Mesendoderm (in vitro differentiated cells): ENCODE measurements around the gene NCAPG2. TPM values are rescaled to one million over a fixed set of nuclear protein-coding genes. Genes with fewer than 3 reads are reported as not detected.

Source experiments
- DNase-seq: peaks from one replicate; pipeline ENCODE4 v3.0.0; 2013
- H2AK5ac ChIP-seq: 2 replicates; pipeline ENCODE4 v1.6.1; 2013; ENCODE audit warnings: low read length, inconsistent platforms
- H2BK120ac ChIP-seq: 2 replicates; pipeline ENCODE4 v1.6.1; 2013; ENCODE audit warnings: low read depth, mild to moderate bottlenecking, low read length, moderate library complexity, mixed read lengths
- H2BK15ac ChIP-seq: replicated peaks from 2 replicates; pipeline ENCODE4 v1.6.1; 2013; ENCODE audit warnings: low read depth, mild to moderate bottlenecking, moderate library complexity
- H2BK5ac ChIP-seq: 2 replicates; pipeline ENCODE4 v1.6.1; 2013; ENCODE audit warnings: low read length, inconsistent platforms
- H3K18ac ChIP-seq: 2 replicates; pipeline ENCODE4 v1.6.1; 2013; ENCODE audit warnings: mild to moderate bottlenecking, low read length, mixed read lengths
- H3K23ac ChIP-seq: one replicate; pipeline ENCODE4 v1.6.1; 2013; ENCODE audit warnings: low read length
- H3K27ac ChIP-seq: 2 replicates; pipeline ENCODE4 v1.5.1; 2013; ENCODE audit warnings: low read depth, mild to moderate bottlenecking, inconsistent platforms, low read length, moderate library complexity
- H3K27me3 ChIP-seq: 2 replicates; pipeline ENCODE4 v1.6.1; 2013; ENCODE audit warnings: low read length, control low read depth, mild to moderate bottlenecking, inconsistent platforms; ENCODE audit not compliant: insufficient read depth, poor library complexity
- H3K36me3 ChIP-seq: 2 replicates; pipeline ENCODE4 v1.6.1; 2013; ENCODE audit warnings: low read length, inconsistent platforms; ENCODE audit not compliant: control insufficient read depth, insufficient read depth
- H3K4ac ChIP-seq: one replicate; pipeline ENCODE4 v1.6.1; 2013; ENCODE audit warnings: low read depth, mild to moderate bottlenecking, low read length, moderate library complexity
- H3K4me1 ChIP-seq: 2 replicates; pipeline ENCODE4 v1.6.1; 2013; ENCODE audit warnings: low read depth, low read length, inconsistent platforms; ENCODE audit not compliant: control insufficient read depth
- H3K4me2 ChIP-seq: 2 replicates; pipeline ENCODE4 v1.6.1; 2013; ENCODE audit warnings: low read length
- H3K4me3 ChIP-seq: 2 replicates; pipeline ENCODE4 v1.5.1; 2013; ENCODE audit warnings: mild to moderate bottlenecking, low read length
- H3K56ac ChIP-seq: one replicate; pipeline ENCODE4 v1.6.1; 2013; ENCODE audit warnings: low read length
- H3K79me1 ChIP-seq: 2 replicates; pipeline ENCODE4 v1.6.1; 2013; ENCODE audit warnings: low read length, inconsistent platforms
- H3K79me2 ChIP-seq: 2 replicates; pipeline ENCODE4 v1.6.1; 2013; ENCODE audit warnings: mild to moderate bottlenecking, low read length; ENCODE audit not compliant: control insufficient read depth, insufficient read depth
- H3K9ac ChIP-seq: 2 replicates; pipeline ENCODE4 v1.6.1; 2013; ENCODE audit warnings: low read length, inconsistent platforms
- H4K5ac ChIP-seq: one replicate; pipeline ENCODE4 v1.6.1; 2013; ENCODE audit warnings: low read length
- H4K8ac ChIP-seq: one replicate; pipeline ENCODE4 v1.6.1; 2013; ENCODE audit warnings: low read depth, mild to moderate bottlenecking, control low read depth, low read length, moderate library complexity
- WGBS: extraction: QIAGEN DNeasy Blood & Tissue Kit; methylation state at CpG from one replicate; pipeline ENCODE4 v1.1.7; 2013; ENCODE audit warnings: low lambda C conversion rate, missing lambda C conversion rate; ENCODE audit not compliant: insufficient coverage; ENCODE audit errors: extremely low coverage; 5-methylcytosine and 5-hydroxymethylcytosine counted together
- small RNA-seq: library from polyadenylated mRNA; stranded (forward); fragments of <200 nt; extraction: miRNeasy Mini kit (QIAGEN cat#:217004); gene quantifications from one replicate; pipeline ENCODE3, GENCODE V24; 2013; ENCODE audit not compliant: insufficient read depth

NCAPG2 gene

DNA sequence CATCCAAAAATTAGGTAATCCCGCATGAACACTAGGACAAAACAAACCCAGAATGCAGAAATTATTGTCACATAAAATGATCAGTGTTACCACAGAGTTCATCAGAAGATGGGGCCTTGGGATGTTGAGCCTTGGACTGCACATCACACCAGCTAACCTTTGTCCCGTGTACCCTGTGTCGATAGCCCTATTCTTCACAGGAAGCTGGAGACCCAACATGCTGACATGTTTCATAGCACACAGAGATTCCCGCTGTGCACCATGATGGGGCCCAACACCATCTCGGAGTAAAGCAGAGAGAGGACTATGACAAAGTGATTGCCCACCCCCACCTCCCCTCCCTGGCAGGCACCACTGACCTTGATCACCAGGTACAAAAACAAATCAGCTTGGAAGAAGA is 121.5 kb downstream of the NCAPG2 start:
- Histone ChIP-seq H4K5ac (no peak overlapping the region), H3K23ac (no peak overlapping the region), H2BK120ac (no peak overlapping the region), H3K79me2 (no peaks in the 10 kb centered on the region), H3K36me3 (no peaks in the 10 kb centered on the region), H2BK5ac (no peak overlapping the region), H3K4me1 (no peaks in the 10 kb centered on the region), H3K18ac (no peak overlapping the region), H3K4me3 (no peak overlapping the region), H3K4ac (no peak overlapping the region), H2BK15ac (no peak overlapping the region), H3K27me3 (peaks cover 14% of the 10 kb centered on the region), H3K56ac (no peak overlapping the region), H2AK5ac (no peak overlapping the region), H3K9ac (no peak overlapping the region), H4K8ac (no peak overlapping the region), H3K79me1 (no peaks in the 10 kb centered on the region), H3K4me2 (no peak overlapping the region), H3K27ac (no peak overlapping the region)
- DNase-seq = no peak
- no CpG with 5 or more reads among the region's 5 CpGs for WGBS

DNA sequence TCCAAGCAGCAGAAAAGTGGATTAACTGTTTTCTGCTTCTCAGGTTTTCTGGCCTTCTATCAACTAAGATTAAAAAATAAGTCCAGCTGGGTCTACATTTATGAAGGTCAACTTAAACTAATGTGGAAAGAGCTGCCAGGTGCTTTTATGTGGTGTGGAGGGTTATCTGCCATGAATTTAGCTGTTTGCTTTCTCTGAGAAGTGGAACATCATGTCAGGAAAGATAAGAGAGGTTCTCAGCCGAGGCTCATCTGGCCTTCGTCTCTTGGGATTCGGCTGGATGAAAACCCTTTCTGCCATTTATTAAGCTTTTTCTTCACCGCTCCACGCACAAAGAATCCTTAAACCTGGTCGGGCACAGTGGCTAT is 122.5 kb downstream of the NCAPG2 start:
- Histone ChIP-seq H3K9ac (no peak overlapping the region), H3K4me1 (no peaks in the 10 kb centered on the region), H2BK5ac (no peak overlapping the region), H2BK15ac (no peak overlapping the region), H3K27ac (no peak overlapping the region), H2BK120ac (no peak overlapping the region), H3K23ac (no peak overlapping the region), H3K27me3 (peaks cover 13% of the 10 kb centered on the region), H4K8ac (no peak overlapping the region), H2AK5ac (no peak overlapping the region), H4K5ac (no peak overlapping the region), H3K79me2 (no peaks in the 10 kb centered on the region), H3K36me3 (no peaks in the 10 kb centered on the region), H3K4me3 (no peak overlapping the region), H3K4ac (no peak overlapping the region), H3K4me2 (no peak overlapping the region), H3K18ac (no peak overlapping the region), H3K56ac (no peak overlapping the region), H3K79me1 (no peaks in the 10 kb centered on the region)
- no peak for DNase-seq
- WGBS = no CpG with 5 or more reads among the region's 6 CpGs

DNA sequence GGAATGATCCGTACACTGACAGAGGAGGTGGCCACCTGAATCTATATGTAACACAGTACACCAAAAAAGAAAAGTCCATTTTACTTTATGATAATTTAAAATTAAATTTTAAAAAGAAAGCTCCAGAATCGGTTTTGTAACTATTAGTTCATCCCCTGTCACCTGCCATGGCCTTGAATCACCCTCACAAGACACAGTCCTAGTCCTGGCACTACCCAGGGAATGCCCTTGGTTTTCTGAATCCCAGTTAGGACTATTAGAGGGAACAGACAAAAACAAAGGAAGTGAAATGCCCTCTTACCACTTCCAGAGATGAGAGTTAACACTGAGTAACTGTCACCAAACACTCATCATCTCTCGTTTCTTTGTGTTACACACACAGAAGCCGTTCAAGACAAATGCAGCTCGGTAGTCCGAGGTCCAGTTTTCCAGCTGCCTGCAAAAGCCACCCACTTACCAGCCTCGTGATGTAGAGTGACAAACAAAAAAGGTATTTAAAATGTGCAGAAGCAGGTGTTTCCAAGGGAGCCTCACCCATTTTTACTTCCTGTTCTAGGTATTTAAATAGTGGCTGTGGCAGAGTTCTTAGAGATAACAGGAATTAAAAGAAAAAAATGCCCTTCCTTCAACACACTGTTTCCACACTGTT is 123.0 kb downstream of the NCAPG2 start:
- Histone ChIP-seq H3K4me1 (no peaks in the 10 kb centered on the region), H4K5ac (no peak overlapping the region), H2BK15ac (no peak overlapping the region), H3K4me3 (no peak overlapping the region), H3K4ac (no peak overlapping the region), H3K18ac (no peak overlapping the region), H4K8ac (no peak overlapping the region), H3K27me3 (peaks cover 10% of the 10 kb centered on the region), H2BK5ac (no peak overlapping the region), H3K9ac (no peak overlapping the region), H3K79me2 (no peaks in the 10 kb centered on the region), H3K56ac (no peak overlapping the region), H3K79me1 (no peaks in the 10 kb centered on the region), H3K27ac (no peak overlapping the region), H3K36me3 (no peaks in the 10 kb centered on the region), H3K23ac (no peak overlapping the region), H3K4me2 (no peak overlapping the region), H2BK120ac (no peak overlapping the region), H2AK5ac (no peak overlapping the region)
- no CpG with 5 or more reads among the region's 7 CpGs for WGBS
- no peak for DNase-seq

Small RNAs within 50 kb of the gene (small RNA-seq; reads per million reads assigned to genes)
- gene MIR5707 (not detected), gene THAP5P1 (not detected)
